Smooth muscle cell (in vitro differentiated cells): ENCODE measurements around the gene DGKI. TPM values are rescaled to one million over a fixed set of nuclear protein-coding genes. Genes with fewer than 3 reads are reported as not detected.

Experiments
- DNase-seq: peaks from one replicate; lab custom pipeline; 2025; ENCODE audit not compliant: unreplicated experiment; lab: John Stamatoyannopoulos, UW
- H2AFZ ChIP-seq: fragments of 200-600 bp; sonication (generic); 2 replicates; pipeline ENCODE4 v1.6.0; 2016; ENCODE audit warnings: antibody characterized with exemption, low read depth, mild to moderate bottlenecking
- H3F3A ChIP-seq: fragments of 200-600 bp; sonication (generic); 2 replicates; pipeline ENCODE4 v1.6.0; 2017; ENCODE audit warnings: antibody characterized with exemption, low read depth
- H3K27ac ChIP-seq: fragments of 200-600 bp; sonication (generic); 2 replicates; pipeline ENCODE4 v1.5.1; 2016; ENCODE audit warnings: low read depth, mild to moderate bottlenecking
- H3K27me3 ChIP-seq: fragments of 200-600 bp; sonication (generic); 2 replicates; pipeline ENCODE4 v1.6.1; 2016; ENCODE audit warnings: low read depth, mild to moderate bottlenecking
- H3K36me3 ChIP-seq: fragments of 200-600 bp; sonication (generic); 2 replicates; pipeline ENCODE4 v1.5.1; 2016; ENCODE audit warnings: low read depth
- H3K4me1 ChIP-seq: fragments of 200-600 bp; sonication (generic); 2 replicates; pipeline ENCODE4 v1.5.1; 2016; ENCODE audit warnings: low read depth
- H3K4me2 ChIP-seq: fragments of 200-600 bp; sonication (generic); 2 replicates; pipeline ENCODE4 v1.6.0; 2016; ENCODE audit warnings: mild to moderate bottlenecking
- H3K4me3 ChIP-seq: fragments of 200-600 bp; sonication (generic); 2 replicates; pipeline ENCODE4 v1.5.1; 2016; ENCODE audit warnings: mild to moderate bottlenecking
- H3K79me2 ChIP-seq: fragments of 200-600 bp; sonication (generic); 2 replicates; pipeline ENCODE4 v1.6.0; 2016; ENCODE audit warnings: low read depth, mild to moderate bottlenecking
- H3K9ac ChIP-seq: fragments of 200-600 bp; sonication (generic); 2 replicates; pipeline ENCODE4 v1.6.0; 2016; ENCODE audit warnings: low read depth
- H3K9me3 ChIP-seq: fragments of 200-600 bp; sonication (generic); replicated peaks from 2 replicates; pipeline ENCODE4 v1.5.1; 2016; ENCODE audit warnings: low read depth
- H4K20me1 ChIP-seq: fragments of 200-600 bp; sonication (generic); 2 replicates; pipeline ENCODE4 v1.6.0; 2016; ENCODE audit warnings: low read depth
- CTCF ChIP-seq: fragments of 200-600 bp; sonication (generic); IDR thresholded peaks from 2 replicates; pipeline ENCODE4 v1.5.1; 2017; ENCODE audit warnings: borderline replicate concordance, mild to moderate bottlenecking, antibody characterized with exemption; ENCODE audit not compliant: insufficient read depth, poor library complexity, severe bottlenecking
- WGBS: methylation state at CpG from one replicate; pipeline ENCODE4 v1.1.7; 2016; ENCODE audit warnings: low lambda C conversion rate; 5-methylcytosine and 5-hydroxymethylcytosine counted together
- polyA plus RNA-seq: library from polyadenylated mRNA; unstranded; fragments of >200 nt; fragmentation: Nextera tagmentation; extraction: Ambion mirVana; gene quantifications from 2 replicates; pipeline ENCODE4 v1.2.1, GENCODE V29; 2016
- total RNA-seq: library from RNA; depleted of rRNA; stranded (reverse); fragments of >200 nt; gene quantifications from 2 replicates; pipeline ENCODE4 v1.2.3, GENCODE V29; 2014

The DGKI gene
- total and polyA plus RNA-seq, 2 experiments from 2014 or later = 2.5 to 6.2 TPM

- Histone ChIP-seq H3K9me3 (no peaks in the 10 kb centered on the region), H2AFZ (no peak overlapping the region), H3K4me1 (peaks cover 14% of the 10 kb centered on the region), H3K4me2 (no peak overlapping the region), H4K20me1 (no peaks in the 10 kb centered on the region), H3F3A (no peaks in the 10 kb centered on the region), H3K79me2 (no peaks in the 10 kb centered on the region), H3K27me3 (no peaks in the 10 kb centered on the region), H3K27ac (no peak overlapping the region), H3K4me3 (no peak overlapping the region), H3K36me3 (no peaks in the 10 kb centered on the region), H3K9ac (no peak overlapping the region)
- DNase-seq = no peak
- no peak for TF ChIP-seq CTCF
- 97% methylated on average over 3 of the region's 3 CpGs for WGBS
These were observed 21.3 kb downstream of the DGKI start for GRCh38 chr7:137825489-137825888.

- Histone ChIP-seq H3F3A (no peaks in the 10 kb centered on the region), H4K20me1 (no peaks in the 10 kb centered on the region), H3K4me3 (no peak overlapping the region), H3K4me2 (peak overlapping the region; percentile 28), H3K79me2 (no peaks in the 10 kb centered on the region), H3K9me3 (no peaks in the 10 kb centered on the region), H3K27me3 (no peaks in the 10 kb centered on the region), H3K4me1 (peaks cover 25% of the 10 kb centered on the region), H2AFZ (peak overlapping the region; percentile 38), H3K36me3 (no peaks in the 10 kb centered on the region), H3K9ac (peak overlapping the region; percentile 7), H3K27ac (peak overlapping the region; percentile 66)
- 26% methylated on average over 7 of the region's 8 CpGs for WGBS
- TF ChIP-seq CTCF = no peak
- DNase-seq = peak; percentile 3
These were observed 25.9 kb downstream of the DGKI start for GRCh38 chr7:137820677-137821420.

- no peak for TF ChIP-seq CTCF
- Histone ChIP-seq H3K36me3 (no peaks in the 10 kb centered on the region), H4K20me1 (no peaks in the 10 kb centered on the region), H3K27ac (peak overlapping the region; percentile 66), H3K4me2 (peak overlapping the region; percentile 28), H2AFZ (no peak overlapping the region), H3K9ac (no peak overlapping the region), H3K4me1 (peaks cover 25% of the 10 kb centered on the region), H3K9me3 (no peaks in the 10 kb centered on the region), H3K4me3 (no peak overlapping the region), H3F3A (no peaks in the 10 kb centered on the region), H3K79me2 (no peaks in the 10 kb centered on the region), H3K27me3 (no peaks in the 10 kb centered on the region)
- 96% methylated on average over 2 of the region's 2 CpGs for WGBS
- DNase-seq = no peak
These were observed 26.6 kb downstream of the DGKI start for GRCh38 chr7:137820156-137820555.

- no peaks in the 10 kb centered on the region for H4K20me1 ChIP-seq
- no peaks in the 10 kb centered on the region for H3K9me3 ChIP-seq
- no peak for TF ChIP-seq CTCF
- DNase-seq = no peak
- H2AFZ ChIP-seq = no peak overlapping the region
- H3K4me2 ChIP-seq = no peak overlapping the region
- no peaks in the 10 kb centered on the region for H3K36me3 ChIP-seq
- H3K4me3 ChIP-seq = no peak overlapping the region
- no peak overlapping the region for H3K9ac ChIP-seq
- H3K4me1 ChIP-seq = peaks cover 25% of the 10 kb centered on the region
- no peaks in the 10 kb centered on the region for H3K27me3 ChIP-seq
- no peaks in the 10 kb centered on the region for H3F3A ChIP-seq
- H3K27ac ChIP-seq = no peak overlapping the region
- 86% methylated on average over 2 of the region's 2 CpGs for WGBS
- no peaks in the 10 kb centered on the region for H3K79me2 ChIP-seq
These were observed 28.7 kb downstream of the DGKI start for GRCh38 chr7:137818036-137818435.
